Amygdala (tissue), 56 donors: ENCODE data around the gene RASSF3.

Source experiments
- DNase-seq, 56 donors: peaks; one replicate each; lab custom pipeline; 2025; lab: John Stamatoyannopoulos, UW

The RASSF3 gene

DNA sequence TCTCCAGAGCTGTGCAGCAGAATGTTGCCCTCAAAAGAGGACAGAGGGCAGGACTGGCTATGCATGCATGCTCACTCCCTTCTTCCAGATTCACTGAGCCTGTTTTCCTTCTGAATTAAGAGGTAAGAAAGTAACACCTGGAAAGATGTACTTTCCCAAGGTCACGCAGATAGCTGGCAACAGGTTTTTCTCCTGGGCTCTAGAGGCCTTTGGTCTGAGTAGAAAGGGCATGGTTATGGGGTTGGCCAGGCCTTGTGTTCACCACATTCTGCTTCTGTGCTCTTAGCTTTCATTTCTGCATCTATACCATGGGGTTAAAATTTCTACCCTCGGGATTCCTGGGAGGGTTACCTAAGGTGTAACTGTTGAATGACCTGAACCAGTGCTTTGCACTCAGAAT is 57.5 kb downstream of the RASSF3 start:
- DNase-seq, result no peak

DNA sequence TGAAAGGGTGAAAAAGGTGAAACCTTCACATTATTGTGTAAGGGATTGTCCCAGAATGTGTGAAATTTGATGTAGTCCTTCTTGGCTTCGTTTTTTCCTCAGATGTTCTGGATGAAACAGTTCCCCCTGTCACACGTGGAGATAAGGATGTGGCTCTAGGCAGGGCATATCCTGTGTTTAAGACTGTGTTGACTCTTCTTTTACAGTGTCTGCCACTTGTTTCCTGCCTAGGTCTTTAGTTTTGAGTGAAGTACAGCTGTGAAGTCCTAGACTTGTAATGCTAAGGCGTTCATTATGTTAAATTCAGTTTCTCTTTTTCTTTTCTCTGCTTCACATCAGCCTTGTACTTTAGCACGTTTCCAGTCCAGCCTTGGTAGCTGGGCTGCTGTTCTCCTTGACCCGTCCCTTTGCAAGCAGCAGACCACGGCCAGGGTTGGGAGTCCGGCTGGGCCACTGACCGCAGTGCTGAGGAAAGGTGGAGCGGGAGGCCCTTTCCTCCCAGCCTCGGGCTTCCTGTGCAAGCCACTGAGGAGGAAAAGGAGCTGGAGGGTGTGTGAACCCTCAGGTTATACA is 59.1 kb downstream of the RASSF3 start:
- no peak for DNase-seq

DNA sequence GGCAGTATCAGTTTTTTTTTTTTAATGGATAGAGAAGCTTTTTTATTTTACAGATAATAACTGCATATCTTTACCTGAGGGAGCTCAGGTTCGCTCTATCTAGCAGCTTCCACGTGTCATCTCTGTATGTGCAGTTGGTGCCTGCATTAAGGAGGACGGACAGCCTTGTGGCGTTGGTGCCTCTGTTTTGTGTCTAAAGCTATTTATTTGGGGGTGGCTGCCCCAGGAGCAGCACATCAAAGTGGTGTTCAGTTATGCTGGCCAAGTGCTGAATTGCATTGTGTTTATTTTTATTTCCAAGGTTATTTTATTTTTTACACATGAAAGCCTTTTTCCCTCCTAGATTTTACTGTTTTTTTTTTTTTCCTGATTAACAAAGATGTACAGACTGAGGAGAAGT is 59.7 kb downstream of the RASSF3 start:
- DNase-seq, result no peak

DNA sequence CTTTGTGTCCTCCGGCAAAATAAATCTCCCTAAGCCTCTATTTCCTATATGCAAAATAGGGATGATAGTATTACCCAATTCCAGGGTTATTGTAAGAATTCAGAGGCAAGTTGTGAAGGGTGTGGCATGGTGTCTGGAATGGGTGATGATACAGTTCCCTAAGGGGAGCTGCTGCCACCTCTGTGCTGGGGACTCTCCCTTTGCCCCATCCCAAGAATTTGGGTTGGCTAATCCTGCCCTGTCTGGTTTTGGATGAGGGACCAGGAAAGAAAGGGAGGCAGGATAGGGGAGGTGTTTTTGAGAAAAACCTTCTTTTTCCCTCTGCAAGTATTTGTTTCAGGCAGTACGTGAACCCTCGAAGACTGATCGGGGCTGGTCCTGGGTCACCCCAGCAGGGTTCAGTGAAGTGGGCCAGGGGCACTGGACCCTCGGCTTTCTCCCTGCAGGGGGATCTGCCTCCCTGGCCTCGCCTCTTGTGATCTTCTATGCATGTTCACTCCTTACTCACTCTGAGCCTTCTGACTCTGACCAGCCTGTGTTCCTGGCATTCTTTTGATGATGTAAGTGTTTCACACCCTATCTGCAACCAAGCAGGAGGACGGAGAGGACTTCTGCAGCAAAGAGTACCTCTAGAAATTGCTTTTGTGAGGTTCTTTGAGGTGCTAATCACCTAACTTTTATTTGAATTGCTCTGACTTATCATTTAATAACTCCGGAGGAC is 60.8 kb downstream of the RASSF3 start:
- DNase-seq, result no peak

DNA sequence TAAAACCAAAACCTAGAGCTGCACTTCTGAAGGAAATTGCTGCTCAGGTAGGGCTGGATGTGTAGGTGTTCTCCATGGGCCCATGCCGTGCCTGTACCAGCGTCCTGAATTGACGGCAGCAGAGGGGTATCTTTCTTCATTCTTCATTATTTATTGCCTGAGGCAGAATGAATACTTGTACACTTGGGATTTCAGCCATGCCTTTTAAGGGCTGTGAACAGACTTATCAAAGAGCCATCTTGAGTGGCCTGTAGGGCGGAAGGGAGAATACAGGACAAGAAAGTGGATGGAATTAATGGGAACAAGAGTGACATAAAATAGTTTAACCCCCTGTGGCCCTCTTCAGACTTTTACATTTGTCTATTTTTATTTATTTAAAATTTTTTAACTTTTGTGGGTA is 61.4 kb downstream of the RASSF3 start:
- DNase-seq, result no peak

DNA sequence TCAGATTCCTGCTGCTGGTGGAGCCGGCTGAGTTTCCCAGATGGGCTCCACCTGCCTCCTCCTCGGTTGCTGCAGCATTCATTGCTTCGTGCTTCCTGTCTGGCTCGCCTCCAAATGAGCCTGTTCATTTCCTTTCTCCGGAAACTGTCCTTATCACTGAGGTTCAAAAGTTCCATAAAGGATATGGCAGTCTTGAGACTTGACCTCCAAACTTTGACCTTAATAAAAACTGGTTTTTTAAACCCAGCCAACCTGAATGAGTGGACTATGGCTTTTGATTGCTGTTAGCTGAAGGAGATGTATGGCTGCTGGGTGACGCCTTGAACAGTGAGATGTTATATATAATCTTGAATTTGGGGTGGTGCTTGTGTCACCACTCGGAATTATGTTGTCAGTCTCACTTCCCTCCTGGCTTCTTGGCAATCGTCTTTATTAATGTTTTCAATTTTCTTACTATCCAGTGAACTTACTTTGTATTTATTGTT is 62.7 kb downstream of the RASSF3 start:
- no peak for DNase-seq

DNA sequence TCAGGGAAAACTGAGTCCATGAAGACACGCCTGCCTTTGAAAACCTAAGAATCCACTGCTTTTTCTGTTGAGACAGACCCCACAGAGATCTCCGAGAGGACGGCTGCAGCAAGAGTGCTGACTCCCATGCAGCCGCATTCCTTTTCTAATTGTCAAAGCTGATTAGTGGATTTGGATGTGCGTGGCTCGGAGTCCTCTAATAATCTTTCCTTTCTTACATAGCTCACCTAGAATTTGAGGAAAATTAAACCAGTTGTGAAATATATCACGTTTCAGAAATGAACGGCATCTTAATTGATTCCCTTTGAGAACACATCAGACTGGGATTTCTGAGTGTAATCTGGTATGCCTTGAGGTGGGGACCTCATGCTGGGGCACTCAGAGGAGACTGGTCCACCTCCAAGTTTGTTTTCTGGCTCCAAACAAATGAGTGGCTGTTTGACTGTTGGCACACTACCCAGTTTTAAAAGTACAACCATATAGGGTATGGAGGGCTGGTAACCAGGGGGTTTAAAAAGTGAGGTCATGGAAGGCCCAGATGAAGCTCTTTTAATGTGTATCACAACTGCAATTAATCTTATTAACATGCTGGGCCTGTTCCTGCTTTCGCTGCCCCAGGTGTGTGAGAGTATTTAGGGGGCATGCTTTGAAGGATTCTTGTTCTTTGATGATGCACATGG is 63.3 kb downstream of the RASSF3 start:
- DNase-seq, result no peak

DNA sequence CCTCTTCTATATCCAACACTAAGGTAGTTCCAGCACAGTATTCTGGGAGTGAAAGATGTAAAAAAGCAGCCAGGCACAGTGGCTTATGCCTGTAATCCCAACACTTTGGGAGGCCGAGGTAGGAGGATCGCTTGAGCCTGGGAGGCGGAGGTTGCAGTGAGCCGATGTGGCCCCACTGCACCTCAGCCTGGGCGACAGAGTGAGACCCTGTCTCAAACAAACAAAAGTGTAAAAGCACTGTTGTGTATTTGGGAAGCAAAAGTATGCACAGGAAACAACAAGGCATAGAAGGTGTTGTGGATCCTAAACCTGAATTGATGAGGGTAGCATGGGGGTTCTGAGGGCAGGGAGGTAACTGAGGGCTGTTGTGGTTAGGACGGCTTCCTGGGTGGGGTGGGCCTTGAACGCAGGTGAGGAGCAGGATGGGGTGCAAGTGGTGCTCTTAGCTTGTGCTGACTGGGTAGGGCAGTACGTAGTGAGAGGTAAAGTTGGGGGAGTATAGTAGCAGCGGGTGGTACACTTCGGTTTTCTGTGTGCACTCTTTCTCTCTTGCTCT is 64.2 kb downstream of the RASSF3 start:
- DNase-seq, result no peak

DNA sequence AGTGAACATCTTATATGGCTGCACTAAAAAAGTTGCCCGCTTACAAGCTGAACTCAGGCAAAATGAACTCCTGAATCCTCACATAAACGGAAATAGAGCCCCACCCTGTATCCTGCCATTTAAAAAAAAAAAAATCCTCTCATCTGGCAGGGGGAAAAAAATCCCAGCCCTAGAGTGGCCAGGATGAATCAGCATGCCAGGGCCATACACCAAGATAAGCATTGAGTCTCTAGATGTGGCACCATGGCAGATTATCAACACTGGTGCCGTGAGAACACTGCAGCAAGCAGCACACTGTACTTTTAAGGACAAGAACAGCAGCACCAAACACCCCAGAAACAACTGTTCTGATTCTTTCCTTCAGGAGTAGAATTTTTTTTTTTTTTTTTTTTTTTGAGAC is 65.5 kb downstream of the RASSF3 start:
- DNase-seq, result no peak

DNA sequence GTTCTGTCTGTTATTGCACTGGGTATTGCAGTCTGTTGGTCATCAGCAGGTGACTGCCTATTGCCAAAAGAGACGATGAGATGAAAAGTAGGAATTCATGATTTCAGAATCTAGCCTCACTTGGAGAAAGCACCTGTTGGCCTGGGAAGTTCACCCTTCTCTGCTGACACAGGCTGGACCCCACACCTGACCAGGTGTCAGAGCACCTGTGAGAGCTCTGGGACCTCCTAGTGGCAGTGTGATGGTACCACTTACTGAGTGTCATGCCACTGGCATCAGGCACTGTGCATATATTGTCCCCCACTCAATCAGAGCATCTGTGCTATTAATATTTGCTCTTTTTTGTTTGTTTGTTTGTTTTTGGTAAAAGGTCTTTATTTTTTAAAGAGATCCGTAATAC is 68.0 kb downstream of the RASSF3 start:
- DNase-seq, result no peak

DNA sequence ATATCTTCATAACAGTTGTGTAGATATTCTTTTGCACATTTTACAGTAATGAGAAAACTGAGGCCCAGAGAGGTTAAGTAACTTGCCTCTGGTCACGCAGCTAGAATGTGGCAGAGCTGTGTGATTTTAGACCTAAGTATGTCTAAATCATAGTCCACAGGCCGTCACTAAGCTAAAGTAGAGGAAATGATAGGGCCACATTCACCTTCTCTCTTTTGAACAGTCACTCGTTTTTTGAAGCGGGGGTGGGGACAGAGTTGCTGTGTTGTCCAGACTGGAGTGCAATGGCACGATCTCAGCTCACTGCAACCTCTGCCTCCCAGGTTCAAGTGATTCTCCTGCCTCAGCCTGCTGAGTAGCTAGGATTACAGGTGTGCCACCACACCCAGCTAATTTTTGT is 68.5 kb downstream of the RASSF3 start:
- DNase-seq, result no peak

DNA sequence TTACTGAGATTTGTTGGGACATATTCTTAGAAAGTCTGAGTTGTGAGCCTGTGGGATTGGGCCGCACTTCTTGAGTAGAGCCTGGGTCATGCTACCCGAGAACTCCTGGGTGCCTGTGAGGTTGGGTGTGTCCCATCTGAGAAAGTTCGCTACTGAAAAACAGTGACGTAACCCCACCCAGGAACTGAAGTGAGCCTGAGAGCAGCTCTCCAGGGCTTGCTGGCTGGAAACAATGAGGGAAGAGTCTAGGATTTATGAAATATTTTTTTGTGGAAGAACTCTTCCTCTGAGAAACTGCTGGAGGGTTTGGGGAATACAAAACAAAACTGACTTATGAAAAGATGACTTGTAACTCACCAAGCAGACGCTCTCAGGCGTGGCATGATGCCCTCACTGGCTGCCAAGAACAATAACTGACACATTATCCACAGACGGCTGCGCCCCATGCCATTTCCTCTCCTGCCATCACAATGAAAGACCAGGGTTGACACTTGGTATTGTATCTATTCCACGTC is 69.2 kb downstream of the RASSF3 start:
- peak in 18 of 56 donors; percentile 1 to 55 (median 6) for DNase-seq

DNA sequence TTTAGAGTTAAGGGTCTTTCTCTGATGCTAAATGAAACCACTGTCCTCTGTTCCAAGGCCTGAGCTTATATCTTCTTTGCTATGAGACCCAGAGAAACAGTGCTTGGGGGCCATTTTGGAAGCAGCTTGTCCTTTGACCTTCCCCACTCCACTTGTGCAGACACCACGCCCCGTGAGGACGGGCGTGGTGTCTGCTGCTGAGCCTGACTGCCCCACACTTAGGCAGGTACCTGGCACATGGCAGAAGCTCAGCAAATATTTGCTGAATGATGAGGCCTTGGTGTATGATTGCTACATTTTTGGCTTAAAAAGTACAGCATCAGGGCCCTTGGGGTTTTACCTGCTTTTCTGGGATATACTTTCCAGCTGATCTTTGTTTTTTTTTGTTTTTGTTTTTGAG is 69.9 kb downstream of the RASSF3 start:
- DNase-seq, result no peak

DNA sequence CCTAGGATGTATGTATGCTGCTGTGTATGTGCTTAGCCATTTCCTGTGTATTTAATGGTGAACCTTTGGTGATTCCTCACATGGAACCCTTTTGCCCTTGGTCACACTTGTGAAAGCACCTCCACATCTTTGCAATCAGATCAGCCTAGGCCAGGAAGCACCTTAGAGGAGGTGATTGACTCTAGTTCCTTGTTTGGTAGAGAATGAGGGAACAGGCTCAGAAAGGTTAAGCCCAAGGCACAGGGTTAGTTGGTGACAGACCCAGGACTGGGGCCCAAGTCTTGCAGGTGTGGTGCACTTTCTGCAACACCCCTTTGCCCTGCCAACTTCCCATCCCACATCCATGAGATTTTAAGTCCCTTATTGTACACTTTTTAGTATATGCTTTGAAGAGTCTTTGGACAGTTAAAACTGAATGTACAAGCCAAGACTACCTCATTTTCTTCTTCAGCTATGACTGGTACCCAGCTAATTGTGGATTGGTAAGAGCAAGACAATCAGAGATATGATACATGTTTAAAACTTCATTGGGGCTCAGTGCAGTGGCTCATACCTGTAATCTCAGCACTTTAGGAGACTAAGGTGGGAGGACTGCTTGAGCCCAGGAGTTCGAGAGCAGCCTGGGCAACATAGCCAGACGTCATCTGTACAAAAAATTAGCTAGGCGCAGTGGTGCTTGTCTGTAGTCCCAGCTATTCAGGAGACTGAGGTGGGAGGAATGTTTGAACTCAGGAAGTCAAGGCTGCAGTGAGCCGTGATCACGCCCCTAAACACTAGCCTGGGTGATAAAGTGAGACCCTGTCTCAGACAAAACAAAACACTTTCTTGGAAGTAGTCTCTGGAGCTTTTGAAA is 71.1 kb downstream of the RASSF3 start:
- DNase-seq, result no peak

DNA sequence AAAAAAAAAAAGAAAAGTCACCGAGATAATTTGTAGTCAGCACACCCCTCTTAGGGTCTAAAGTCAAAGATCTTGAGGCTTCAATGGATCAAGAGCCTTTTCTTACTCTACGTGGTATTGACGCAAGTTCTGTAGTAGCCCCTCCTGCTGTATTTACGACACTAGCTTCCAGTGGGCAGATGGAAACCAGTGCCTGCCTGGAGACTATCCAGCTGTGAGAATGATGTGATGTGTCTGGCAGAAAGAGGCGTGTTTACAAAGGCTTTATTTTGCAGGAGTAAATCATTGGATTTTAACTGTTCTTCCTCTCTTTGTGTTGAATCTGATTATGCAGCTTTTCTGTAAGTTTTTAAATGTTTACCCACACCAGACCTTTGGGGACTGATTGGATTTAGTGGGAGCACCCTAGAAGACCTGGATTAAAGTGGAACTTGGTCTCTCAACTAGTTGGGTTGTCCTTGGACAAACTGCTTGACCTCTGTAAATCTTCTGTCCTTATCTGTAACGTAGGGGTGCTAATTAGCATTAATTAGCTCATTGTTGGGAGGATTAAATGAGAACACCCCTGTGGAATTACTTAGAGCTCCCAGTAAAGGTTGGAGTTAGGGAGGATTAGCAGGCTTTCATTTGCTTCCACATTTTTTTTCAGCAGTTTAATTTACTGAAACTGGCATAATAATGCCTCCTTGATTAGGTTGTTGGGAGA is 72.4 kb downstream of the RASSF3 start:
- peak in 6 of 56 donors; percentile 1 to 43 (median 4) for DNase-seq

DNA sequence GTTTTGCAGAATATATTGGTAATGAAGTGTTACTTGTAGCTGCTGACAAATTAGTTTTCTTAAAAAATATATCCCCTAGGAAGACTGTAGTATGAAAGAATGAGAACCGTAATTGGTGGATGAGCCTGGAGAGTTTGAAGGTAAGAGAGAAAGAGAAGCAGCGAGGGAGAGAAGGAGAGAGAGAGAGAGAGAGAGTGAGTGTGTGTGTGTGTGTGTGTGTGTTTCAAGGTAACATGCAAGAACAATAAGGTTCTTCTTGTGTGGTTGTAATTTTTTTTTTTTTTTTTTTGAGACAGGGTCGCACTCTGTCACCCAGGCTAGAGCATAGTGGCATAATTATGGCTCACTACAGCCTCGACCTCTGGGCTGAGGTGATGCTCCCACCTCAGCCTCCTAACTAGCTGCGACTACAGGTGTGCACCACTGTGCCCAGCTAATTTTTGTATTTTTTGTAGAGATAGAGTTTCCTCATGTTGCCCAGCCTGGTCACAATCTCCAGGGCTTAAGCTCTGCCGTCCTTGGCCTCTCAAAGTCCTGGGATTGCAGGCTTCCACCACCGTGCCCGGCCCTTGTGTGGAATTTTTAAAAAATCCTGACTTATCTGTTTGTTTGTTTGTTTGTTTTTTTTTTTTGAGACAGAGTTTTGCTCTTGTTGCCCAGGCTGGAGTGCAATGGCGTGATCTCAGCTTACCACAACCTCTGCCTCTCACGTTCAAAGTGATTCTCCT is 73.7 kb downstream of the RASSF3 start:
- DNase-seq, result no peak

DNA sequence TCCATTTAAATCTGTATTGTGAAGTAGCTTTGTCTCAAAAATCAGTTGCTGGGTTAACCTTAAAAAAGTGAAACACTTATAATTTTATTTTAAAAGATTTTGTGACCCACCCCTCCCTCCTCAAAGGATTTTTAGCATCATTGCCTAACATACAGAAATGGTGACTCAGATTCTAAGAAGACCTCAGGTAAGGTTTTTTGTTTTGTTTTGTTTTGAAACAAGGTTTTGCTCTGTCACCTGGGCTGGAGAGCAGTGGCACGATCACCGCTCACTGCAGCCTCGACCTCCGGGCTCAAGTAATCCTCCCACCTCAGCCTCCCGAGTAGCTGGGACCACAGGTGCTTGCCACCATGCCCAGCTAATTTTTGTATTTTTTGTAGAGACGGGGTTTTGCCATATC is 74.8 kb downstream of the RASSF3 start:
- no peak for DNase-seq

DNA sequence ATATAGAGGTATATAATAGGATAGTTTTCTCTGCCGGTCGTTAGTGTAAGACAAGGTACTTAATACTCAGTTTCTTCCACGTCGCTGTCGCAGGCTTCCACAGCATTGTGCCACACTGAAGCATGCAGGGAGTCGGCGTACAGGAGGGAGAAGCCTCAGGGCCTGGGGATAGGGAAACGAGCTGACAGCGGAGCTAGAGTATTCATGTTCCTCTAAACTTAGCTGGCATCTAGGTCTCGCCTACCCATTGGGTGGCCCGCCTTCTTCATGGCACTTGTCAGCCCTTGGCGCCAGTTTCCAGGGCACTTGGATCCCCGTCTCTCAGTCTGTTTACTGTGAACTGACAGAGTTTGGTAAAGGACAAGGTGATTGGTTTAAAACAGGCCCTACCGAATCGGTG is 75.3 kb downstream of the RASSF3 start:
- DNase-seq, result no peak

DNA sequence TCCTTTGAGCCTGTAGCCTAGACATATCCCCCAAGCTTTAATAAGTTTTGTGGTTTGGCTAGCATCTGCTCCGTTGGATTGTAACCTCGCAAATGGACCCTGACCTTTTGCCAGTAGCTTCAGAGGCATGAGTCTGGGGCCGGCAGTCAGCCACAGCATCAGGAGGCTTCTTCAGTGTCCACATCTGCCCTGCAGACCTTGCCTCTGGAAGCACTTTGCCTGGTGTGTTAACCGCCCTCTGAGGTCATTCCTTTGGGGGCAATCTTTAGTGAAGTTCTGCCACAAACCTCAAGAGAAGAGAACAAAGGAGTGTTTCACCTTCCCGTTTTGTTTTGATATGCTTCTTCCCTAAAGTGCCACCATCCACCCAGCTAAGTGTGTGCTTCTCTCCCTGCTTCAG is 77.5 kb downstream of the RASSF3 start:
- no peak for DNase-seq
